NCI-H226 (cell line): ENCODE results near the gene RAB34.

Experiments
- DNase-seq: peaks from one replicate; pipeline ENCODE4 v3.0.0-alpha.2; 2015

The RAB34 gene

DNA sequence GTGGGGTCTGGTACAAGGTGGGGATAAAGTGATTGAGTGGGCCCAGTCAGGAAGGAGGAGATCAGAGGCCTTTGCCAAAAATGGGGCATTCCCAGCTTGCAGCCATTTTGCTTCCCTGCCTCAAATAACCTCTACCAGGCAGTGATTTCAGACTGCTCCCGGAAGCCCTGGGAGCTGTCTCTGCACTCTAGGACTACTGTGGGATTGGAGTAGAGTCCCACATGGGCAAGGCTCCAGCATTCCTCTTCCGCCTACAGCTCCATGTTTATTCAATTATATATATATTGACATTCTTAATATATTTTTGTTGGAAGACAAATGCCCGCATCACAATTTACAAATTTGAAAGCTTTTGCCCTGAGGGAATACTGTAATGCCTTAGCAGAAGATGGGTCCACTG lies 42.2 kb downstream of the RAB34 start:
- DNase-seq = no peak

DNA sequence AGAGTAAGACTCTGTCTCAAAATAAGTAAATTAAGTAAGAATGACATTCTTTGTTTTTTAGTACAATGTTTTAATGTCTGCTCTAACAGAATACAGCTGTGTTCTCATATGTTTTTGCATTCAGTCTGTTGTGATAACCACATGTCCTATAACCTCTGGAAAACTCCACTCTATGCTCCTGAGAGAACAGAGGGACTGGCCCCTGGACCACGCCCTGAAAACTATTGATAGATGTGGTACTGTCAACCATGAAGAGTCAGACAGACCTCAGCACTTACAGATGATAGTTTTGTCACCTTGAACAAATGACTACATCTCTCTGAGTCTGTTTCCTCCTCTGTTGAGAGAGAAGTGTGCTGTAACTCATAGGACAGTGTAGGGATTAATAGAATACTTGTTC lies 47.8 kb downstream of the RAB34 start:
- no peak for DNase-seq

DNA sequence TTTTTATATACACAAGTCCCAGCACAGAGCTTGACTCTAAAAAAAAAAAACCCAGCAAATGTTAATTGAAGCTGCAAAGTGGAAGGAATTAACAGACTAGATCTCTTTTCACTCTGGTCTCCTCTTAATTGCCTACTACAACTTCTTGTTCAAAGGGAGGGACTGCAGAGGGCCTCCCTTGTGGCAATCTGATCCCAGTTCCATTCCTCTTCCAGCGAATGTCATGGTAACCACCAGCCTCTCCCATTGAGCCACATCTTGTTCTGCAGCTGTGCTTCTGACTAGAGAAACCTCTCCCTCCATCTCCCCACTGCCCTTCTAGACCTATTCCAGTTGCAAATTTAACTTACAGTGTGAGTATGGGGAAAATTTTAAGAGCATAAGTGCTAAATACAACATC lies 49.8 kb downstream of the RAB34 start:
- no peak for DNase-seq

DNA sequence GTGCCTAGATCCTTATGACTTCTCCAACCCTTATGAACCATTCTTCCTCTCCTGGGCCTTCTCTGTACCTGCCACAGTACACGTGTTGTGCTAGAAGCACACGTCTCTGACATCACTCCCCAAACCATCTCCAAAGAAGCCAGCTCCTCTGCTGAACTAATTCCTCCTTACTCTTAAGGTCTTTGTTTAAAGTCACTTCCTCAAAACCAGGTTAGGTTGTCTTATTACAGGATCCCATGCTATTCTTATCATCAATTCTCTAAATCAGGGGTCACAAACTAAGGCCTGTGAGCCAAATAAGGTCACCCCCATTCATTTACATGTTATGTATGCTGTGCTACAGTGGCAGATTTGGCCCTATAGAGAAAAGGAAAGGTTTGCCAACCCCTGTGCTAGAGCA lies 51.7 kb downstream of the RAB34 start:
- DNase-seq = no peak
